HG03097 (cell line): Measurements from ENCODE around the gene BDKRB2.

ENCODE experiments used
- ATAC-seq: cut with Tn5 transposase; IDR thresholded peaks from one replicate; pipeline ENCODE4 v1.9.1; 2021; ENCODE audit not compliant: unreplicated experiment, low FRiP score

The BDKRB2 gene

GRCh38 chr14:96204151-96205058, at the start of gene BDKRB2:
BDKRB2 (plus strand) TSS chr14:96204839; CDS start chr14:96237108, 32,269 bp downstream.
- ATAC-seq = no peak

- ATAC-seq = no peak
Measured at GRCh38 chr14:96154900-96155299, 49.7 kb upstream of the BDKRB2 start.

- no peak for ATAC-seq
Measured at GRCh38 chr14:96156804-96157760, 47.6 kb upstream of the BDKRB2 start.

- ATAC-seq = no peak
Measured at GRCh38 chr14:96158735-96159134, 45.9 kb upstream of the BDKRB2 start.

DNA sequence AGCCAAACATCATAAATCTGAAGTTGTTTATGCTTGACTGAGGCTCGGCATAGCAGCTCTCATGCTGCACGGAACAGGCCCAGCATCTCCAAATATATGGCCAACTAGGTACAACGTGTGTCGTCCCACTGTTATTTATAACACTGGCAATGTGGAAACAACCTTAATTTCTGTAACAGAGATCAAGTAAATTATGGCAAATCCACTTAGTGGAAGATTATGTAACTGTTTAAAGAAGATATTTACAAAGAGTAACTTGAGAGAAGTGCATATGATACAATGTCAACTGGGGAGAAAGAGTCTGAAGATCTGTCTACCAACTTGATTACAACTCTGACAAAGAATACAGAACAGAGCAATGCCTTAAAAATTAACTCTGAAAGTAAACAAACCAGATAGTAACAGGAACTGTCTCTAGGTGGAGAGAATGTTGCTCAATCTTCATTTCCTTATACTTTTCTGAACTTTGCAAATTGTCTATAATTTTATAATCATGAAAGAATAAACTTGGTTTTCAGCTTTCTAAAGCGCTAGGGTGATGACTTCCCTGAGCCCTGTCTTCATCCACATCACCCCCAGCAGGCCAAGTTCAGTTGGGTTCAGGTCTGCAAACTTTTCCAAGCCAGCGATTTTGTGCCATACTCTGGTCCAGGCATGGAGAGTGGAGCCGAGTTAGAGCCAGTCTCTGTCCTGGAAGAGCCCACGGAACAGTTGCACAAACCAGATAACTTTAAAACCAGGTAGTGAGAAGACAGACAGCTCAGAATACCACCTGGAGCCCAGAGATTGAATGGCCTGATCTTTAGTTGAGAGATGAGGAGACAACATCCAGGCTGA, 44.3 kb upstream of the BDKRB2 start:
- no peak for ATAC-seq

- no peak for ATAC-seq
Measured at GRCh38 chr14:96160913-96161310, 43.7 kb upstream of the BDKRB2 start.

GRCh38 chr14:96161636-96162035, 43.0 kb upstream of the BDKRB2 start:
- ATAC-seq = no peak

DNA sequence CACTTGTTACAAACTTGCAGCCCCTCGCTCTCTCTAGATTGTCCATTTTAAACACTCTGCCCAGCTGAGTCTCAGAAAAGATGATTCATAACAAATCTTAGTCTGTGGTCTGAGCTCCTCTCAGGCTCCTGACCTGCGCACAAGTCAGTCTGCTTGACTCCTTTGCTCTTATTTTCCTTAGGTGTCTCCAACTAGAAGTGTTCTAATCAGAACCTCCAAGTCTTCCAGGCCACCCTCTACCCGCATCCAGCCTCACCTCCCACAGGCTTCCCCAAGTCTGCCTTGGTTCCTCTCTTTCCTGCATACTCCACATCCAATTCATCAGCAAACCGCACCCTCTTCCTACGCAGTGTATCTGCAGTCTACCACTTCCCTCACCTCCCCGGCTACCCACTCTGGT, 42.4 kb upstream of the BDKRB2 start:
- ATAC-seq = no peak

GRCh38 chr14:96162741-96163140, 41.9 kb upstream of the BDKRB2 start:
- ATAC-seq = no peak

GRCh38 chr14:96164861-96165490, 39.7 kb upstream of the BDKRB2 start:
- no peak for ATAC-seq

DNA sequence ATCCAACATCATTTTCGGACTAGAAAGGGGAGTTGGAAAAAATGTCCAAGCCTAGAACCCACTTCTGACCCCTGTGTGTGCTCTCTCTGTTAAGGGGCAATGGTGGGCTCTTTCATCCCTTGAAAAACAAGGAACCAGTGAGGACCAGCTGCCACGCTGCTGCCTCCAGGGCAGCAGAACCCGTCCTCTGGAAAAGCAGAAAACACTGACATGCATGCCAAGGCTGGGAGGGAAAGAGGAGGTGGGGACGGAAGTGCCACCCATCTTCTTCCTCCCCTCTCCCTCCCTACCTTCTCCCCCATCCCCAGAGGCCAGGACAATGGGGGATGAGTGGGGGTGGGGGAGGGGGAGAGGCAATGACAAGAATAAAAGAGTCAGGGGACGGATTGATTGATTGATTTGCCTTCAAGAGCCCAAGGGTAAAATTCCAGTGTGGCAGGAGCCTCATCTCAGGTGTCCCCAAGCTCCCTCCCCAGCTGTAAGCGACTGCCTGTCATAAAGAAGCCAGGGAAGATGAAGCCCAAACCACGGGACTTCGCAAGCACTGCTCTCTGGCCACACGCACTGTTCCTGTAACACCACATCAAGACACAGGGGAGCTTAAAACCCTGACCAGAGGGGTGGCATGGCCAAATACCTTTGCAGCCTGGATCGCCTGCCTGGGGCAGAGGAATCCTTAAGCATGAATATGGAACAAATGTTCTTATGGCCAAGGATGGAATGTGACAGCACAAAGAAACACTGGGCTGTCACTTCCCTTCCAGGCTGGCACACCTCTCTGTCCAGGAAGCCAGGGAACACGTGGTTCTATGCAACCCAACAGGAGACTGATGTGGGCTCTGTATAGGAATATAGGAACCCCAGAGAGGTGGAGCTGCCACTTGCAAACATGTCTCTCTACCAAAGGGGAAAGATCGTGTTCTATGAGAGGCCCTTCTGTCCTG, 38.9 kb upstream of the BDKRB2 start:
- ATAC-seq = no peak

DNA sequence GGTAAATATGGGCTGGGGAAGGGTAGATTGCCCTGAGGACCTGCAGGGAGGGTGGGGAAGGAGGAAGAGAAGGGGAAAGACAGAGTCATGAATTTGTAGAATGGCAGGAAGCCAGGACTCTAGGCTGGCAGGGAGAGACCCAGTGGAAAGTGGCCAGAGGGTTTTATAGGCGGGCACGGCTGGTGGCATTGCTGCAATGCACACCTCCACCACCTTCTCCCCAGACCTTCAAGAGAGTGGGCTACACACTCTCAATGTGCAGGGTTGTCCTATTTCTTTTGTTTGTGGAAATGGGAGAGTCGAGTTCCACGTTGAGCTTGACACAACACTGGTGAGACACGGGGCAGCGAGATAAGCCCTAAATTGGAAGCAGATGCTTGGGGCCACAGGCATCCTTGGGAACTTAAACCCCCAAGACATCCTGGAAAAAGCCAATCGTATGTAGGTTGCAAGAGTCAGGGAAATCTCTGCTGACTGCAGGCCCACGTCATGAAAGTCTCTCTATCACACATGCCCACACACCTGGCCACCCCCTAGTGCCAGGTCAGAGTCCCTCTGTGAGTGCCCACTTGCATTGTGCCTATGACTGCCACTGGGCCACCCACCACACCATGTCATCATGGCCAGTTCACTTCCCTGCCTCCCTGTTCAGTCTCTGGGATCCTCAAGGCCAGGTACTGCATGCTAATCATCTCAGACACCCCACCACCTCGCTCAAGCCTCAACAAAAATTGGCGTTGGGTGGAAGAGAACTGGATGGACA, 38.0 kb upstream of the BDKRB2 start:
- no peak for ATAC-seq

DNA sequence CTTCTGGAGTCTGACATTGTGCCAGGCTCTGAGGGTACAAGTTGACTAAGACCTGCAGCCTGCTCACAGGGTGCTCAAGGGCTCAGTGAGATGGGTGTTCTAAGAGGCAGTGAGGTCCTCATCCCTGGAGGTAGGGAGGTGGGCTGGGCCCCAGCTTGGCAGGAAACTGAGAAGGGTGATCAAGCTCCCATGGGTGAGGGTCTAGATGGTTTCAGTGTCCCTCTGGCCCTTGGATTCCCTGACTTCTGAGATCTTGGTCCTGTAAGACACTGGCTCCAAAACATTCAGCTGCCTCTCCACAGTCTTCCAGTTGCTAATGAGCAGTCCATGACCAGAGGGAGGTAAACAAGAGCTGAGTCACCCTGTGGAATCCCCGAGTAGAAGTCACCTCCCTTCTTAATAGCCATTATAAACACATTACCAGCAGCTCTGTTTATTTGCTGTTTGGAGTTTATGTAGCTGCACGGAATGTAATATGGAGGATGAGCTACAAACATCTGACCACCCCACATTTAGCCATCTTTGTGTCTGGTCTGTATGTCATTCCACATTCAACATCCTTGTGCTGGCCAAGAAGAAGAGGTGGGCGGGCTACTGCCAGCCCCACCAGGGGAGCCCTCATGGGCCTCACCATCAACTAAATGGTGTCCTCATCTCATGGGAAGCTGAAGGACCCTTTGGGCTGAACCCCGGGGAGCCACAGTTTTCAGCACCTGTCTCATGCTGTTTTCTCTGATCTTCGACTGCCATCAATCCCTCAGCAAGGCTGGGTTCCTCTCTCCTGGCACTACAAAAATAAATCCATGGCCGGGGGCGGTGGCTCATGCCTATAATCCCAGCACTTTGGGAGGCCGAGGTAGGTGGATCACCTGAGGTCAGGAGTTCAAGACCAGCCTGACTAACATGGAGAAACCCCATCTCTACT, 37.2 kb upstream of the BDKRB2 start:
- no peak for ATAC-seq

DNA sequence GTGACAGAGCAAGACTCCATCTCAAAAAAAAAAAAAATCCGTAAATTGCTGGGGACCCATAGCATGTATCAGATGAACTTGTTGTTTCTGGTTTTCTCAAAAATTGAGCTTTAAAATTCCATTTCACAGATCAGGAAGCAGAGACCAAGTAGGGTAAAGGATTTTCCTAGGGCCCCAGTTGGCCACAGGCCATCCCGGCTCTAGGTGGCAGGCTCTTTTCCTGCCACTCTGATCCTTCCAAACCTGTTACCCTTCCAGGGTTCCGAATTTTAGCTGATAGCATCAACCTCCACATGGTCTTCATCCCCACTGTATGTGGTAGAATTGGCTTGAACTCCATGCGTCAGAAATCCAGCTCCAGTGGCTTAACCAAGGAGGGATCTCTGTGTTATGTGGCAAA, 36.1 kb upstream of the BDKRB2 start:
- no peak for ATAC-seq

DNA sequence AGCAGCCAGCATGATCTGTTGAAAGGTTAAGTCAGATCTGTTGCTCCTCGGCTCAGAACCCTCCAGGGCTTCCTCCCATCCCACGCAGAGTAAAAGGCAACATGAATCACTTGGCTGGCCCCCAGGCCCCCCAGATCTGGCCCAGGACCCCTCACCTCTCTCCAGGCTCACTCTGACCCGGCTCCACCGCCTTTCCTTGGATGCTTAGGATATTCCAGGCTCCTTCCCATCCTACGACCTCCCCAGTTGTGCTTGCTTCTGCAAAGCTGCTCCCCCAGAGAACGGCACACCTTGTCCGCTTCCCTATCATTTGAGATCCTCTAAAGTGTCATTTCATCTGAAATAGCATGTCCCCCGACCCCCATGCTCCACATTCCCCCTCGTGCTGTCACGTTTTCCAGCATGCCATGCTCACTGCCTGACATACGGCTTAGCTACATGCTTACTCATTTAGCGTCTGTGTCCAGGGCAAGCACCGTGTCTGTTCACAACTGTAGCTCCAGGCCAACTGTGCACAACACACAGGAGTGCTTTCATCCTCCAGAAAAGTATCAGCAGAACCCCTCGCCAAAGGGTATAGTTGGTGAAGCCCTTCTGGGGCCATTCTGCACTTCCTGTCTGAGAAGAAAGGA, 33.6 kb upstream of the BDKRB2 start:
- no peak for ATAC-seq

DNA sequence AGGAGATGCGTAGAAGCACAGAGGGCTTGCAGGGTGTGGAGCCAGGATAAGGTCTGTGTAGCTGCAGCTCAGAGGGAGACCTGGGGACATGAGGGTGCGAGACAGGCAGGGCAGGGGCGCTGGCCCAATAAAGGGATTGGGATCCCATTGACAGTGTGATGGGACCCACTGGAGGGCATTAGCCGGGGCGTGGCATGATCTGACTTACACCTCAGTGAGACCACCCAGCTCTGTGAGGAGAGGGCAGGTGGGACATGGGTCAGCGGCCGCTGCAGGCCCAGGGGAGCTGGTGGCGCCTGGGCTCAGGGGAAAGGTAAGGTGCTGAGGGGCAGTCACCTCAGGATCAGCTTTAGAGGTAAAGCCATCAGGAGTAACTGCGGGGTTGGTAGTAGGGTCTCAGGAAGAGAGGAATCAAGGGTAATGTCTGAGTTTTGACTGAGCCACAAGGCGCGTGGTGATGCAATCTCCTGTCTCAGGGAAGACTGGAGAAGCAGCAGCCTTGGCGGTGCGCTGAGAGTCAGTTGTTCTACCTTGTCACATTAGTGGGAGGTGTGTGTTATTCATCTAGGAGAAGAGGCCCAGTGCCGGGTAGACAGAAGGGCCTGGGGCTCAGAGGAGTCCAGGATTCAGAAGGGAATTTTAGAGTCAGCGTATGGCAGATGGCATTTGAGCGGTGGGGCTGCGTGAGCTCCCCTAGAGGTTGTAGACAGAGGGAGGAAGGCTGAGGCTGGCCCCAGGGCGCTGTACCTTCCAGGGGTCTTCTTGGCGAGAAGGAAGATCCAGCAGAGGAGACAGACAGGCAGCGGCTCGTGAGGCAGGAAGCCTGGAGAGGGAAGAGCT, 30.8 kb upstream of the BDKRB2 start:
- ATAC-seq = no peak
